NT2/D1 (cell line): Measurements from ENCODE around the gene SRGAP3.

Source experiments
- SUZ12 ChIP-seq: IDR thresholded peaks from 2 replicates; pipeline ENCODE4 v1.6.1; 2011; ENCODE audit not compliant: insufficient read length, insufficient read depth; ENCODE audit errors: extremely low read depth
- YY1 ChIP-seq: IDR thresholded peaks from 2 replicates; pipeline ENCODE4 v1.6.1; 2011; ENCODE audit not compliant: insufficient read length, insufficient read depth
- ZNF274 ChIP-seq: IDR thresholded peaks from 2 replicates; pipeline ENCODE4 v1.6.1; 2011; ENCODE audit warnings: mild to moderate bottlenecking, low read depth, low read length

- no peak for TF ChIP-seq YY1
- no peak for TF ChIP-seq SUZ12
- no peak for TF ChIP-seq ZNF274
Observed at GRCh38 chr3:8994226-8994625, 255.2 kb downstream of the SRGAP3 start.
